SW480 (cell line): ENCODE data around the gene KCNIP3.

ENCODE experiments used
- DNase-seq: peaks from one replicate; pipeline ENCODE4 v3.0.0-alpha.2; 2016; ENCODE audit warnings: low spot score

KCNIP3 gene

DNA sequence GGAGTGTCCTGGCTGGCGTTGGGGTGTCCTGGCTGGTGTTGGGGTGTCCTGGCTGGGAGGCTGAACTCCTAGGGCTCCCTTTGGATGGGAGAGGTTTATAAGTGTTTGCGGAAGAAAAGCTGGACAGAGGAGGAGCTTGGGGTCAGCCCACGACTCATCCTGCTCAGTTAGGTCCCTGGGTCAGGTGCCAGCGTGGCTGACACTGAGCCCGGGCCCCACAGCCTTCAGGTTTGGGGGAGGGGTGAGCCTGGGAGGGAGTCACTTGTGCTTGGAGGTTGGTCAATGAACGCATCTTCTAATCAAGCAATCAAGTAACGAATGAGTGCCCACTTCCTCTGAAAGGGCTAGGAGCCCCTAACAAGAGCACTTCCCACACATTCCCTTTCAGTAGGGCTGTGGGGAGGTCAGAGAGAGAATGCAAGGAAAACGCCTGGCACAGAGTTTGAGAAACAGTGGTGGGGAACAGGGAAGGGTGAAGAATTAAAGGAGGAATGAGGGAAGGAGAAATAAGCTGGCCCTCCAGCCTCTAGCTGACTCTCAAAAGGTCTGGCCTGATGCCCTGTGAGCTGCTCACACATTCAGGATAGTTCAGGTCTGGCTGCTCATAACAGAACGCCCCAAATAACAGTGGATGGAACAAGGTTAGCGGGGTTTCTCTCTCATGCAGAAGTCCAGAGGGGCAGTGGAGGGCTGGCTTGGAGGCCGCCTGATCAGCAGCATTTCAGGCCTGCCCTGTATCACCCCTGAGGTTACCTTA is 670 bp downstream of the KCNIP3 start:
- no peak for DNase-seq

DNA sequence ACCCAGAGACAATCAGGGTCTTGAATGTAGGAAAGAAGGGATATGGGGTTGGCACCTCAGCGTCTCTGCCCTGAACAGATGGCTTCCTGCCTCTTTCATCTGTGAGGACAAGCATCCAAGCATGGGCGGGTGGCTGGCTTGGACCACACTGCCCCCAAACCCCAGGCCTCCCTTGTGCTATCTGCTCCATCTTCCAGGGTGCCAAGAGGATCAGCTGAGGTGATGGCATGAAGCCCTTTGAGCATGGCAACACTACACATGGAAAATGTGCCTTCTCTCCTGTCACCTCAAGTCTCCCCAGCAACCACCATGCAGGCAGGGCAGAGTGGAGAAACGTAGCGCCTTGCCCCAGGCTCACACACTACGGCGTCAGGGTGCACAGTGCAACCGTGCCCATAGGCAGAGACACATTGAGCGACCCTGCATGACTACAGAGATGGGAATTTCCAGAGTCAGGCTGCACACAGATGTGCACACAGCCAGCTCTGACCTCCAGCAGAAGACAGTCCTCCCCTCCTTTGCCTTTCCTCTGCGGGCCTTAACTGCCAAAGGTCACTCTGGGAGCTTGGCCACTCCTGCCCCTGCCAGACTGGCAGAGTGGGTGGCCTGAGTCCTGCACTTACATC is 1.5 kb downstream of the KCNIP3 start:
- no peak for DNase-seq

DNA sequence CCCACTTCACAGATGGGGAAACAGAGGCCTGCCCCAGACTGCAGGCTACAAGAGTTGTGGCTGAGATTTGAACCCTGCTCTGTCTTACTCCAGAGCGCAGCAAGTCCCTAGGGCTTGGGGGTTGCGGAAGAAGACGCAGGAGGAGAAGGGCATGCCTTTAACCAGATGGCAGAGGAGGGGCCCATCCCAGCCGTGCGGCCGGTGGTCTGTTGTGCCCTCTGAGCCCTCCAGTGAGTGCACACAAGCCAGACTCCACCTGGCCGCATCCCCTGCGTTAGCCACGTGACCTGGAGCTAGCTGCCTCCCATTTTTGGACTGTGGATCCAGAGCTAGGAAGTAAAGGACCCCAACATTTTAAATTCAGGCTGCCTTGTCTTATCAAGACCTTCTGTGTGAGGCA is 2.8 kb downstream of the KCNIP3 start:
- DNase-seq = no peak

DNA sequence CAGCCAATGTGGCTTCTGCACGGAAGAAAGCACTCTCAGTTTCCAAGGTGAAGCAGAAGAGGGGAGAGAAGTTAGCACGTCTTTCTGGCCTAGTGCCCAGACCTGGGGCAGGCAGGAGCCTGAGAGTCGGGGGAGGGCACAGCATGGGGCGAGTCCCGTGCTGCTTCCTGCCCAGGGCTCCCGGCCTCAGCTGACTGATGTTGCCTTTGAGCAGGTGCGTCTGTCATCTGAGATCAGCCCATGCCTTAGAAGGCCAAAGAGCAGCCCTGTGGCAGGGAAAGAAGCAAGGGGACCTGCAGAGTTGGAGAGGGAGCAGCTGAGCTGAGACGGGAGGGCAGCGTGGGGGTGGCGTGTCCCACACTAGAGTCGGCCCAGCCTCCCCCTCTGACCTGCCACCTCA is 3.3 kb downstream of the KCNIP3 start:
- no peak for DNase-seq

DNA sequence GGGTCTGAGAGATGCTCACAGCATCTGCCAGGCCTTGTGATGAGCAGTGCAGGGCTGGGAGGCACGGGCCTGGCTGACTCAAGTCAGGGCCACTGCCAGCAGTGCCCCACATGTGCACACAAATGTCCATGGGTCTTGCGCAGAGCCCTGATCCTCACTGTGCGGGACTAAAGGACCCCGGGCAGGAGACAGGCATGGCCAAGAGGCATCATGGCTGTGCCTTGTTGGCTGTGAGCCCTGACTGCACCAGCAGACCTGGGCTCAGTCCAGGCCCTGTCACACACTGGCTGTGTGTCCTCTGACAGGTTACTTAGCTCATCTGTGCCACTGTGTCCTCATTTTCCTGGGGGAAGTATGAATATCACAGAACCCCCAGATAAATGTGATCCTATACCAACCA is 4.0 kb downstream of the KCNIP3 start:
- no peak for DNase-seq

DNA sequence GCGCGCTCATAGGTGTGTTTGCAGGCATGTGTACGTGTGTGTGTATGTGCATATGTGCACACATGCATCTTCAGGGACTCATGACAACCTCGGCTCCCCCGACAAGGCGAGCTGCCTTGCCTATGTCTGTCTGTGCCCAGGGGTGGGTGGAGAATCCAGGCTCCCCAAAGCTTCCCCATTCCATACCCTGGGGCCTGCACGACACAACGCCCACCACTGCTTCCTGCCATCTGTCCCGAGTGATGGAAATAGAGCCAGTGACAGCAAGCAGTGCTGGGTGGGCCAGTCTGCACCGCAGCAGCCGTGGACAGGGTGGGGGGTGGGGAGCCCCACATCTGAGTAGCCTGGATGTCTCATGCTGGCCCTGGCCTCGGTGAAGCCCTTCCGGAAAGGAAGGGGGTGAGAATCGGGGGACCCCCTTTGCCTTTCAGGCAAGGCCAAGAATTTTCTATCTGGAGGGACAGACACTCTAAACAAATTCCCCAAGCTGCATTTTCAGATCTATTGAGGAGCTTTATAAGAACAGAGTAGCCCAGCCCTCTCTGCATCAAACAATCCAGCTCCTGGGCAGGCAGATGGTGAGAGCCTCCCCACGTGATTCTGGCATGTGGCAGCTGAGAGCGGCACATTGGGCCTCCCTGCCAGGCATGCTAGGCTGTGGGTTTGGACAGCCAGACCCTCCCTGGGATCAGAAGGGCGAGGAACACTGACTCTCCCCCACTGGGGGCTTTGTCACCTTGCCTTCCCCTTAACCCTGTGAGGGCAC is 4.9 kb downstream of the KCNIP3 start:
- no peak for DNase-seq

DNA sequence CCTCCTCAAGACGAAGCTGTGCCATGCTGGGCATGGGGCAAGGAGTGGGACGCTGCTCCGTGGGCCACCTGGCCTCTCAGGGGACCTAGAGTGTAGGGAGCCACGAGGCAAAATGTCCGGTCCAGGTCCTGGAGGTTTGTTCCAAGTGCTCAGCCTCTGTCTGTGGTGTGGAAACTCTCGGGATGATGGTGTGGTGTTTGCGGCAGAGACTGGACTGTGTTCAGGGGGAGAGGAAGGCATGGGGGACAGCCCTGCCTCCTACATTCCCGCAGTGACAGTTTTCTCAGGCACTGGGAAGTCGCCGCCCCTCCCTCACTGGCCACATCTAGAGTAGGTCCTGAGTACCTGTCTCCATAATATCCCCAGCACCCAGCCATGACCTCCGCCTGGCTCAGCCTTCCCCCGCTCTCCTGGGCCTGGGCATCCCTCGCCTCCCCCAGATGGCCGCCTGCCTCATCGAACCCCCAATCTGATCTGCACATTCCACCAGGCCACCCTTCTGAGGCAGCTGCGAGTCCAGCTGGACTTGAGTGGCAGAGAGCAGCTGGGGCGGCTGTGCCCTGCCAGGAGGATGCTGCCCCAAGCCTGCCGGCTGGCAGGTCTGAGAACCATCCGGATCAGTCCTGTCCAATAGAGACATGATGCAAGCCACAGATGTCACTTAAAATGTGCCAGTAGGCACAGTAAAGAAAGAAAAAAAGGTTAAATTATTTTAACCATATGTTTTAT is 6.2 kb downstream of the KCNIP3 start:
- DNase-seq = no peak

DNA sequence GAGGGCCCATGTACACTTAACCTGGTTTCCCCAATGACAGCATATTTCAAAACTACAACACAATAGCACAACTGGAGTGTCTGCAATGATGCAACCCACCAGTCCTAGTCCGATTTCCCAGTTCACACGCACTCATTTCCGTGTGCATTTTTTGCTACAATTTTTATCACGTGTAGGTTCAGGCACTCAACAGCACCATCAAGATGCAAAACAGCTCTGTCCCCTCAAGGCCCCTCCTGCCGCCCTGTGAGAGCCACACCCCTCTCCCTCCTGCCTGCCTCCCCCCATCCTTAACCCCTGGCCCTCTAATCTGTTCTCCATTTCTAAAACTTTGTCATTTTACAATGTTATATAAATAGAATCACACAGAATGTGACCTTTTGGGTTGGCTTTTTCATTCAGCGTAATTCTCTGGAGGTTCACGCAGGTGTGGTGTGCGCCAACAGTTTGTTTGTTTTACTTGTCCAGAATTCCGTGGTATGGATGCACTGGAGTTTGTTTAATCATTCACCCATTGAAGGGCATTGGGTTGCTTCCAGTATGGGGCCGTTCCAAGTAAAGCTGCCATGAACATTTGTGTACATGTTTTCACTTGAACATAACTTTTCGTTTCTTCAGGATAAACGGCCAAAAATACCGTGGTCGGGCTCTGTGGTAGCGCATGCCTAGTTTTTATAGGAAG is 8.4 kb downstream of the KCNIP3 start:
- peak; percentile 30 for DNase-seq

DNA sequence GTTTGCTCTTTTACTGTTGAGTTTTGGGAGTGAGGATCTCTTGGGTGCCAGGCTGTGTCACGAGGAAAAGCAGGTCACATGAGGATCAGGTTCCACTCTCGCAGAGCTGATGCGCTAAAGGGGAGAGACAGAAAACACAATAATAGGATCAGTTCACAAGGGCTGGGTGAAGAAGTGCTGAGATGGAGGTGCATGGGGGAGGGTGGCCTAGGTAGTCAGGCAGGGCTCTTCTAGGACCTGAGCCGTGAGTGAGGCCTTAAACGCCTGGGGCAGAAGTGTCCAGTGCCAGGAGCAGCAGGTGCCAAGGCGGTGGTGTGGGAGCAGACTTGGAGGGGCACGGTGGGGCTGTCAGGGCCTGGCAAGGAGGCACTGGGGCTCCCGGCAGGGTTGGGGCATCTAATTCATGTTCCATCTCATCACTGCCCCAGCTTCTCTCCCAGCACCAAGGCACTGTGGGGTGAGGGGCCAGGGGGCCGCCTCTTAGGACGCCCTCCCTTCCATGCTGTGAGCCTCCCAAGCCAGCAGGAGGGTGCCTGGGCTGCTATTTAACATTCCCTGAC is 9.3 kb downstream of the KCNIP3 start:
- no peak for DNase-seq

DNA sequence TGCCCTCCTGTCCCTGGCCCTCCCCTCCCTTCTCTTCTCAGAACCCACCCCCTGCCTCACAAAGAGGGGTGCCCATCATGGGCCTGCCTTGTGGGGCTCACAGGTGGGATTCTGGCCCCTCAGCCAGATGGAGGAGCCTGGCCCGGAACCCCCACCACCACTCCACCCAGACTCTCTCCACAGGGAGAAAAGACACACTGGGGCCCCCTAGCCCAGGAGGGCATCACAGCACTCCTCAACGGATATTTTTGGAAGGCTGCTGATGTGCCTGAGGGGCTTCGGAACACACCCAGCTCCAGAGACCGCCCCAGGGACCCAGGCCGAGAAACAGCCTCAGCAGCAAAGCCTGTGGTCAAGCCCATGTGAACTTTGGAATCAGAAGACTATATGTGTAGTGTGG is 9.9 kb downstream of the KCNIP3 start:
- DNase-seq = no peak

DNA sequence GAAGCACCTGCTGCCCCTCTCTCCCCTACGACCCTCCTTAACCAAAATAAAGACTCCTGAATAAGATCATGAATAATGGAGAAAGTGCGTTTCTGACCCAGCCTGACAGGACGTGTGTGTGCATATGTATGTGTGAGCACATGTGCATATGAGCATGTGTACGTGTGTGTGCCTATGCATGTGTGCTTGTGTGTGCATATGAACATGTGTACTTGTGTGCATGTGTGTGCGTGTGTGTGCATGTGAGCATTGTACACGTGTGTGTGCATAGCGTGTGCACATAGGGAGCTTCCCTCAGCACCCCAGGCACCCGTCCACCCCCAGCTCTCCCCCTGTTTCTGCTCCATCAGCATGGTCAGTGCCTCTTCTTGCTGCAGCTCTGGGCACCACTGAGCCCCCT is 10.7 kb downstream of the KCNIP3 start:
- DNase-seq = no peak

DNA sequence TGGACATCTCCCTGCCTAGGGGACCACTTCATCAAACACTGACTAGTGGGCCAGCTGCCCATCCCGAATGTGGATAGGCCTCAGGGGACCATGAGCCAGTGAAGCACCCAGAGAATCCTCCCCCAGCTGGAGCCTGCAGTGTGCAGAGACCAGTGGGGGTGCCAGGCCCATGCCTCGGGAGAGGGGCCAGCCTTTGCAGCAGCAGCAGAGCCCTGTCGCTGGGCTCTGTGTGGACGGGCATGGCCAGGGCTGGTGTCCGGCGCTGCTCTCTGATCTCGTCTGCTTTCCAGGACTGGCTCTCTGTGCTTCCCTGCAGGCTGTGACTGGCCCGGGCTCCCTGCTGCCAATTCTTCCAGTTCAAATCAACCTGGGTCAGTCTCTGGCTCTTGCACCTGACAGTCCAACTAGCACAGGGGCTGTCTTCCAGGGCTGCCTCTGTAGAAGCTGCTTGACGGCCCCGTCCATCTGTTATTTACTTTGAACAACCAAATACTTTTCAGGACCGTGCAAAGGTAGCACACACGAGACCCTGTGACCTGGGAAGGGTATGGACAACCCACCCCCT is 11.4 kb downstream of the KCNIP3 start:
- DNase-seq = no peak

DNA sequence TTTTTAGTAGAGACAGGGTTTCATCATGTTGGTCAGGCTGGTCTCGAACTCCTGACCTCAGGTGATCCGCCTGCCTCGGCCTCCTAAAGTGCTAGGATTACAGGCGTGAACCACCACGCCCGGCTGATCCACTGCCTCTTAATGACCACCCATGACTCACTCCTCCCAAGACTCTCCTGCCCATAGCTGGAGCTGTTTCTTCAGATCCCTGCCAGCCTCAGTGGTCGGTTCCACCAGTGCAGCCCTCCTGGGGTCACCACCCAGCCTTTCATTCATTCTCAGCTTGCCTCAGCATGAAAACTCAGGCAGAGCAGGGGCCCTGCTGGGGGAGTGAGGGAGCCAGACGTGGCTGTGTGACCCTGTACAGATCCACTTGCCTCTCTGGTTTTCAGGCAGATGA is 12.5 kb downstream of the KCNIP3 start:
- DNase-seq = no peak

DNA sequence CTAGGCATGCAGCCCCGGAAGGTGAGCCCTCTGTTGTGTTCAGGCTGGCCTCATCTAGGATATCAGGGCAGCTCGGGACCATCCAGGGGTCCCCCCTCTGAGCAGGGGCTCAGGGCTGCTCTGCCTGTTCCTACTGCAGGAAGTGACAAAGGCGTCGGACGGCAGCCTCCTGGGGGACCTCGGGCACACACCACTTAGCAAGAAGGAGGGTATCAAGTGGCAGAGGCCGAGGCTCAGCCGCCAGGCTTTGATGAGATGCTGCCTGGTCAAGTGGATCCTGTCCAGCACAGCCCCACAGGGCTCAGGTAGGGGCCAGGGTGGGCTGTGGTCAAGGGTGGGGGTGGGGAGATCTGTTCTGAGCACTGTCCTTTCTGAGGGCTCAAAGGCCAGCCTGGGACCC is 13.1 kb downstream of the KCNIP3 start:
- no peak for DNase-seq

DNA sequence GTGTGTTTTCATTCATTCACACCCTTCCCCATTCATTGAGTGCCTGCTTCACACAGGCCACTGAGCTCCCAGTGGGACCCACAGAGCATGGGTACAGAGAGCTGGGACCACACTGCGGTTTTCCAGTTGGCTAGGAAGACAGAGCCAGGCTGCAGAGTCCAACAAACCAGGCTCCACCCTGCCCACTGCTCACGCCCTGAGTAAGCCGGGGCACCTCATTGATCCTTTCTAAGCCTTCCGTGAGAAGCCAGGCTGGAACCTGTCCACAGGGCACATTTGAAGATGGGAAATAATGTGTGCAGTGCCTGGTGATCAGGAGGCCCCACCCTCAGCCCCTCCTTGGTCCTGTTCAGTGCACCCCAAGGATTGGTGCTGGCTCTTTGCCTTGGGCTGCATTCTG is 13.5 kb downstream of the KCNIP3 start:
- DNase-seq = peak; percentile 54

DNA sequence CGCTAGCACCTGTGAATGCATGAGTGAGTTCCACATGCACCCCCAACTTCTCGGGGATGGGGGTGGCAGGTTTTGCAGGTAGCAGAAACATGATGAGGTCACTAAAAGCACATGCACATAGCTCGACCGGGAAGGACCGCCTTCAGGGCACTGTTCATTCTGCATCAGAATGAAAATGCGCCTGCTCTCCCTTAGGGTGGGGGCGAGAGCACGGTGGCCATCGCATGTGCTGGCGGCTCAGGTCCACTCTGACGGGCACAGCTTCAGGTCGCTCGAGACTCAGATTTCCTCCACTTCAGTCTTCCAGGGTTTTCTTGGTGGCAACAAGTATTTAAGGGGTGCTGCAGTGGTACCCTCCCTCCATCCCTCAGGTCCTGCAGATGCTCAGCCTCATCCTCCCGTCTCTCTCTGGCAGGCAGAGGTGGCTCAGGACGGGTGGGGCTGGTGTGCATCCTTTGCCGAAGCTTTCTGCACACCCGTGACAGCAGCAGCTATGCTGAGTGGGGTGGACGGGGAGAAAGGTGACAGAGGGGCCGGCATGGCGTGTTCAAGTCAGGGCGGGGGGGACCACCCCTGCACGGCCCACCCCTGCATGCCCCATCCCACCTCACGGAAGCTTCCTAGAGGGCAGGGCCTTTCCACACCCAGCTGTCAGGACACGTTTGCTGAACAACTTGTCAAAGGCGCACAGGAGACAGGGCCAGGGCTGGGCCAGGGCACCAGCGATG is 14.8 kb downstream of the KCNIP3 start:
- no peak for DNase-seq

DNA sequence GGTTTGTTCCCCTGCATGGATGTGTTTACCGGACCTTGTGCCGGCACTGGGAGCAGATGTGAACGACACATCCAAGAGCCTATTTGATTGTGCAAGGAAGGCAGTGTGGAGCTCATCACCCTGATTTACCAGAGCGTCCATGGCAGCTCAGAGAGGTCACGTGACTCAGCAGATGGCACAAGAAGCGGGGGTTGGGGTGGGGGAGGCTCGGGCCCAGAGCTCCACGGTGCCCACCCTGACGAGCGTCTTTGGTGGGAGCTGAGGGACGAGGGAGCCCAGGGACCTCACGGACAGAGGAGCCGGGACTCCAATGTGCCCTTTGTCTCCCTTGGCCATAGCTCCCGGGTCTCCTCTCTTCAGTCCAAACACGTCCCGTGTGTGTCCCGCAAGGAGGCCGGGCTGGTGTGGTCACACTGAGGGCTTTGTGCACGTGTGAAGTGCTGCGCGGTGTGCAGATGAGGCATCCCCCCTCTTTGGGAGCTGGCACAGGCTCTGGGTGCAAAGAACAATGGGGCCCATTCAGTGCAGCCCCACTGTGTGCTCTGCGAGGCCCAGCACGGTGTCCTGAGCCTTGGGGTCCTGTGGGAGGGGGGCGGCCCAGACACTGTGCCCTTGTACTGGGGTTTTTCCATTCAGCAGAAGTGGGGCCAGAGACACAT is 15.5 kb downstream of the KCNIP3 start:
- no peak for DNase-seq

DNA sequence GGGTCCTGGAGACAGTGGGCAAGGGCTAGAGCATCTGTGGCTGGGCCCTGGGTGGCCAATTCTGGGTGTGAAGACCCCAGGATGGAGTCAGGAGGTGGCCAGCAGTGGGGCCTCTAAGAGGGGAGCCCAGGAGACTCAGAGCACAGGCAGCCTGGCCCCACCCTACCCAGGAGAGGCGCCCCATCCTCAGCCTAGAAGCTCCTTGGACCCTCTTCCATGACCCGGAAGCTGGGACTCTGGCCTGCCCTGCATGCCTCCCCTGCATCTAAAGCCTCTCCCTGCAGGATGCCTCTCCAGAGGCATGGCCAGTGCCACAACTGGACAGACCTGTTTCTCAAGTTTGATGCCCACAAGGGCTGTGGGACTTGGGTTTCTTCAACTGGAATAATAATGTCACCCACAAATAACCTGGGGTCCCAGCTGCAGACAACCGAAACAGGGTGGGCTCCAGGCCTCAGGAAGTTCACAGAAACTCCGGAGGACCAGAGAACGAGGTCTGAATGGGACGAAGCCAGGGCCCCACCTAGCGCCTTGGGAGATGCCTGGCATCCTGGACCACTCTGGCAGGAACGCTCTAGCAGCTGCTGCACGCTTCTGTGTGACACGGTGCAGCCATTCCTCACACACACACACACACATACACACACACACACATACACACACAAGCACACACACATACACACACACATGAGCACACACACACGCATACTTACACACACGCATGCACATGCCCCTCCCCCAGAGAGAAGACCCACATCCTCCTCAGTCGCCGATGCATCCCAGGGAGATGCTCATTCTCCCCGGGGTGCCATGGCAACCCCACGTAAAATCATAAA is 16.4 kb downstream of the KCNIP3 start:
- DNase-seq = no peak

DNA sequence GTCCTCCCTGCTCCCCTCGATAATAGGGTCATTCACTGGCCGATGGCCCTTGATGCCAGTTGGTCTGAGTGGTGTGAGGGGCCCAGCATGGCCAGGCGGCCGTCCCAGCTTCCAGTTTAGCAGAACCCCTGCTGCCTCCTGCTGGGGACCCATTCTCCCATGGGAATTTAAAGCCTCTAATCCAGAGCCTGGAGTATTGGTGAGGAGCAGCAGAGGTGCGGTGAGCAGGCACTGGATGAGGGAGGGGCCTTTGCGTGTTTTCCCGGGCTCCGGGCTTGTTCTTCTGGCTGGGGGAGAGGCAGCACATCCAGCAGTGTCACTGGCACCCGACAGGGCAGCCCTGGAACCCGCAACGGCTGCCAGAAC is 17.4 kb downstream of the KCNIP3 start:
- no peak for DNase-seq
